T-helper 2 cell (primary cell): ENCODE data around the gene RYR3.

Source experiments
- DNase-seq, 5 experiments: peaks; one replicate each; pipeline versions ENCODE4 v3.0.0 to v3.0.0-alpha.2; 2012 to 2022

RYR3 gene

GRCh38 chr15:33393546-33393945 is 82.8 kb downstream of the RYR3 start:
- DNase-seq, result no peak

GRCh38 chr15:33395321-33395720 is 84.6 kb downstream of the RYR3 start:
- DNase-seq, result no peak

- no peak for DNase-seq
These were observed 85.1 kb downstream of the RYR3 start for GRCh38 chr15:33395846-33396245.

GRCh38 chr15:33396475-33396874 is 85.7 kb downstream of the RYR3 start:
- DNase-seq, result no peak

- DNase-seq, result no peak
These were observed 87.8 kb downstream of the RYR3 start for GRCh38 chr15:33398555-33398954.

- no peak for DNase-seq
These were observed 90.2 kb downstream of the RYR3 start for GRCh38 chr15:33400941-33401340.

GRCh38 chr15:33402600-33402999 is 91.8 kb downstream of the RYR3 start:
- DNase-seq, result no peak

GRCh38 chr15:33405096-33405495 is 94.3 kb downstream of the RYR3 start:
- DNase-seq, result no peak

- DNase-seq, result no peak
These were observed 101.1 kb downstream of the RYR3 start for GRCh38 chr15:33411596-33412540.

GRCh38 chr15:33419701-33420100 is 108.9 kb downstream of the RYR3 start:
- DNase-seq, result no peak

GRCh38 chr15:33424025-33424424 is 113.3 kb downstream of the RYR3 start:
- DNase-seq, result no peak

GRCh38 chr15:33425142-33425541 is 114.4 kb downstream of the RYR3 start:
- no peak for DNase-seq

- DNase-seq, result no peak
These were observed 119.8 kb downstream of the RYR3 start for GRCh38 chr15:33430577-33430976.

- DNase-seq, result no peak
These were observed 123.1 kb downstream of the RYR3 start for GRCh38 chr15:33433821-33434220.

GRCh38 chr15:33438396-33438795 is 127.6 kb downstream of the RYR3 start:
- DNase-seq, result no peak

GRCh38 chr15:33440900-33441299 is 130.1 kb downstream of the RYR3 start:
- DNase-seq, result peak in 1 of 5 experiments; percentile 12

GRCh38 chr15:33442449-33442848 is 131.7 kb downstream of the RYR3 start:
- no peak for DNase-seq

- DNase-seq, result no peak
These were observed 132.9 kb downstream of the RYR3 start for GRCh38 chr15:33443708-33444107.

- no peak for DNase-seq
These were observed 135.2 kb downstream of the RYR3 start for GRCh38 chr15:33445984-33446383.

- DNase-seq, result no peak
These were observed 137.4 kb downstream of the RYR3 start for GRCh38 chr15:33448151-33448550.

GRCh38 chr15:33448961-33449606 is 138.3 kb downstream of the RYR3 start:
- DNase-seq, result no peak

- DNase-seq, result no peak
These were observed 139.0 kb downstream of the RYR3 start for GRCh38 chr15:33449810-33450209.

- DNase-seq, result no peak
These were observed 140.6 kb downstream of the RYR3 start for GRCh38 chr15:33451385-33451784.

- no peak for DNase-seq
These were observed 143.0 kb downstream of the RYR3 start for GRCh38 chr15:33453761-33454160.
